HCT116 (cell line): ENCODE measurements around the gene GAL3ST2. TPM values are rescaled to one million over a fixed set of nuclear protein-coding genes. Genes with fewer than 3 reads are reported as not detected.

Experiments used
- ATAC-seq: fragments of 200-7000 bp; cut with Tn5 transposase; 2 replicates; pipeline ENCODE4 v1.9.1; 2020; ENCODE audit warnings: mild to moderate bottlenecking, moderate library complexity
- BruUV-seq: library from RNA; stranded (reverse); fragments of 400-500 nt; replicated peaks from 2 replicates; lab custom pipeline; 2021; lab: Mats Ljungman, UMichigan
- CTCF ChIA-PET: fragments of 300-600 bp; sonication (Branson Sonifier 250); formaldehyde crosslinking; loops from one replicate; lab custom pipeline; 2021; ENCODE audit warnings: antibody characterized with exemption; lab: Charles Lee
- POLR2A ChIA-PET: fragments of 300-600, 350-600 bp; sonication (Branson Sonifier 250); formaldehyde crosslinking; loops from one replicate; lab custom pipeline; 2021; ENCODE audit warnings: antibody characterized with exemption; lab: Charles Lee
- RAD21 ChIA-PET, 2 experiments: fragments of 300-600 bp; sonication (Branson Sonifier 250); formaldehyde crosslinking; loops; one replicate each; lab custom pipeline; 2023; ENCODE audit warnings: low total read pairs in 2 of 2; ENCODE audit not compliant: uncharacterized antibody in 2 of 2, unreplicated experiment in 2 of 2, low non-redundant PET in 1 of 2; lab: Charles Lee
- DNase-seq: peaks from one replicate; pipeline ENCODE4 v3.0.0-alpha.2; 2010; ENCODE audit warnings: low read depth, low spot score
- H2AFZ ChIP-seq: fragments of 200-600 bp; shearing (Covaris generic), sonication (generic); 2 replicates; pipeline ENCODE4 v1.6.1; 2017; ENCODE audit warnings: low read depth, mixed run types, mixed read lengths, antibody characterized with exemption, low read length; ENCODE audit not compliant: poor library complexity, severe bottlenecking
- H3K27ac ChIP-seq: 2 replicates; pipeline ENCODE4 v1.5.1; 2012; ENCODE audit warnings: low read depth, low read length
- H3K27me3 ChIP-seq: fragments of 200-600 bp; sonication (generic); 2 replicates; pipeline ENCODE4 v1.6.1; 2016; ENCODE audit warnings: mixed run types, low read length, mixed read lengths; ENCODE audit not compliant: insufficient read depth
- H3K36me3 ChIP-seq, 2 experiments: fragments of 200-500 bp in 1 of 2; fragments of 200-600 bp in 1 of 2; sonication (Bioruptor generic) in 1 of 2; sonication (generic) in 1 of 2; 2 replicates each; pipeline versions ENCODE4 v1.5.1 to v1.6.1; 2014 to 2016; ENCODE audit warnings: low read length in 2 of 2, inconsistent platforms in 1 of 2, mixed read lengths in 1 of 2, mixed run types in 1 of 2; ENCODE audit not compliant: insufficient read depth in 2 of 2, control insufficient read depth in 1 of 2
- H3K4me1 ChIP-seq, 2 experiments: fragments of 200-600 bp in 1 of 2; sonication (generic) in 1 of 2; 2 replicates each; pipeline versions ENCODE4 v1.5.1 to v1.6.1; 2012 to 2017; ENCODE audit warnings: low read length in 2 of 2, inconsistent platforms in 1 of 2, mild to moderate bottlenecking in 1 of 2, mixed read lengths in 1 of 2, mixed run types in 1 of 2, moderate library complexity in 1 of 2; ENCODE audit not compliant: insufficient read depth in 2 of 2, control insufficient read depth in 1 of 2
- H3K4me2 ChIP-seq: fragments of 200-600 bp; sonication (generic); 2 replicates; pipeline ENCODE4 v1.6.1; 2017; ENCODE audit warnings: mixed run types, low read length, mixed read lengths
- H3K4me3 ChIP-seq, 2 experiments: fragments of 200-600 bp in 1 of 2; sonication (generic) in 1 of 2; replicated peaks in 1 of 2; 2 replicates each; pipeline ENCODE4 v1.5.1; 2011 to 2016; ENCODE audit warnings: low read length in 2 of 2, control low read depth in 1 of 2, low read depth in 1 of 2, mild to moderate bottlenecking in 1 of 2, mixed read lengths in 1 of 2, mixed run types in 1 of 2
- H3K79me2 ChIP-seq: fragments of 200-600 bp; sonication (generic); 2 replicates; pipeline ENCODE4 v1.6.1; 2017; ENCODE audit warnings: mild to moderate bottlenecking, mixed run types, low read length, moderate library complexity, mixed read lengths; ENCODE audit not compliant: insufficient read depth
- H3K9ac ChIP-seq: fragments of 200-600 bp; sonication (generic); 2 replicates; pipeline ENCODE4 v1.6.1; 2016; ENCODE audit warnings: low read length, mixed read lengths
- H3K9me2 ChIP-seq: fragments of 200-600 bp; sonication (generic), shearing (Covaris generic); 2 replicates; pipeline ENCODE4 v1.6.1; 2017; ENCODE audit warnings: mixed run types, mild to moderate bottlenecking, moderate library complexity; ENCODE audit not compliant: insufficient read depth
- H3K9me3 ChIP-seq, 2 experiments: fragments of 200-500 bp in 1 of 2; fragments of 200-600 bp in 1 of 2; sonication (Bioruptor generic) in 1 of 2; sonication (generic) in 1 of 2; 2 replicates each; pipeline ENCODE4 v1.6.1; 2014 to 2017; ENCODE audit warnings: low read length in 2 of 2, mixed read lengths in 2 of 2, inconsistent platforms in 1 of 2, low read depth in 1 of 2, mild to moderate bottlenecking in 1 of 2, mixed run types in 1 of 2, moderate library complexity in 1 of 2; ENCODE audit not compliant: control insufficient read depth in 1 of 2, insufficient read depth in 1 of 2
- H4K20me1 ChIP-seq: fragments of 200-600 bp; sonication (generic), shearing (Covaris generic); 2 replicates; pipeline ENCODE4 v1.6.1; 2017; ENCODE audit warnings: mixed run types, mild to moderate bottlenecking, moderate library complexity; ENCODE audit not compliant: insufficient read depth
- CEBPB ChIP-seq: IDR thresholded peaks from 2 replicates; pipeline ENCODE4 v1.6.1; 2012; ENCODE audit warnings: low read depth
- ELF1 ChIP-seq: IDR thresholded peaks from 2 replicates; pipeline ENCODE4 v1.6.1; 2012; ENCODE audit warnings: low read depth, borderline replicate concordance
- EZH2phosphoT487 ChIP-seq: fragments of 200-600 bp; IDR thresholded peaks from 2 replicates; pipeline ENCODE4 v1.6.1; 2018; ENCODE audit warnings: antibody characterized with exemption, borderline replicate concordance
- FOSL1 ChIP-seq: IDR thresholded peaks from 2 replicates; pipeline ENCODE4 v1.6.1; 2012; ENCODE audit warnings: low read depth
- JUND ChIP-seq: IDR thresholded peaks from 2 replicates; pipeline ENCODE4 v1.6.1; 2012
- MAX ChIP-seq: IDR thresholded peaks from 2 replicates; pipeline ENCODE4 v1.6.1; 2012
- POLR2A ChIP-seq: IDR thresholded peaks from 2 replicates; pipeline ENCODE4 v1.7.0; 2011; ENCODE audit warnings: borderline replicate concordance; ENCODE audit not compliant: insufficient read depth, insufficient read length; ENCODE audit errors: extremely low read depth
- POLR2AphosphoS5 ChIP-seq: IDR thresholded peaks from 2 replicates; pipeline ENCODE4 v1.6.1; 2011; ENCODE audit warnings: mild to moderate bottlenecking, low read depth, low read length, moderate library complexity
- RAD21 ChIP-seq: IDR thresholded peaks from 2 replicates; pipeline ENCODE4 v1.6.1; 2012; ENCODE audit warnings: low read depth, mild to moderate bottlenecking
- REST ChIP-seq: IDR thresholded peaks from 2 replicates; pipeline ENCODE4 v1.6.1; 2012; ENCODE audit warnings: low read depth
- SP1 ChIP-seq: IDR thresholded peaks from 2 replicates; pipeline ENCODE4 v1.6.1; 2012; ENCODE audit warnings: low read depth
- SRF ChIP-seq: IDR thresholded peaks from 2 replicates; pipeline ENCODE4 v1.6.1; 2012; ENCODE audit warnings: low read depth
- TCF7L2 ChIP-seq: IDR thresholded peaks from 2 replicates; pipeline ENCODE4 v1.7.0; 2011; ENCODE audit warnings: borderline replicate concordance, inconsistent platforms; ENCODE audit not compliant: insufficient read depth, insufficient read length; ENCODE audit errors: extremely low read depth
- YY1 ChIP-seq: IDR thresholded peaks from 2 replicates; pipeline ENCODE4 v1.6.1; 2011; ENCODE audit warnings: low read length, low read depth, moderate library complexity, mild to moderate bottlenecking; ENCODE audit not compliant: insufficient replicate concordance; ENCODE audit errors: extremely low read depth
- ZNF274 ChIP-seq: fragments of 200-500 bp; sonication (Bioruptor generic); IDR thresholded peaks from 2 replicates; pipeline ENCODE4 v1.6.1; 2014; ENCODE audit warnings: mild to moderate bottlenecking, low read depth, low read length, inconsistent platforms
- intact Hi-C: fragments of 100-400 bp; cut with micrococcal nuclease; formaldehyde crosslinking; loops from 2 replicates; pipeline ENCODE4 v1.10.0; 2022
- total RNA-seq: library from RNA; stranded (reverse); gene quantifications from one replicate; pipeline ENCODE4 v1.2.1, GENCODE V29; 2021; ENCODE audit not compliant: unreplicated experiment
- TF ChIP-seq, protein P1 (sequence below): IDR thresholded peaks from 2 replicates; pipeline ENCODE4 v1.6.1; 2012
- TF ChIP-seq, protein P2 (sequence below), 3 experiments: fragments of 200-600 bp in 1 of 3; sonication (generic) in 1 of 3; IDR thresholded peaks in 2 of 3; conservative IDR thresholded peaks in 1 of 3; 2 replicates each; pipeline ENCODE4 v1.5.1; 2012 to 2017; ENCODE audit warnings: low read depth in 2 of 3, low read length in 2 of 3, antibody characterized with exemption in 1 of 3, borderline replicate concordance in 1 of 3, control low read depth in 1 of 3, mild to moderate bottlenecking in 1 of 3, mixed read lengths in 1 of 3, mixed run types in 1 of 3, moderate library complexity in 1 of 3; ENCODE audit not compliant: insufficient read depth in 1 of 3

Gene GAL3ST2
- total RNA-seq, 1 experiment from 2014 or later, result 0.44 TPM

DNA sequence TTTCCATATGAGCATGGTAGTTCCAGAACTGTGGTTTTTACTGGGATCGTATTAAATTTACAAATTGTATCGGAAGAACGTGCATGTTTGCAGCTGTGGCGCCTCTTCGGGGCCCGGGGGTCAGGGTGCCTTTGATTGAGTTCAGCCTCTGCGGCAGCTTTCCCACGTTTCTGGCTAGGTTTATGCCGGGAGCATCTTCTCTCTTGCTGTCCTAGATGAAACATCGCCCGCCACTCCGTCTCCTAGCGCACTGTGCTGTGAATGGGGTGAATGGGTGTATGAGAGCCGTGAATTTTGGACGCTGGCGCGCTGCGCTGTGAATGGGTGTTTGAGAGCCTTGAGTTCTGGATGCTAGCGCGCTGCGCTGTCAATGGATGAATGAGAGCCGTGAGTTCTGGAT lies 69.8 kb downstream of the GAL3ST2 start:
- intact Hi-C loops, result no loop called here
- H3K36me3 ChIP-seq, result no peaks in the 10 kb centered on the region
- no peaks in the 10 kb centered on the region for H3K9me2 ChIP-seq
- H3K9ac ChIP-seq, result no peak overlapping the region
- no peak overlapping the region for H2AFZ ChIP-seq
- RAD21 ChIA-PET, result no interaction called here
- ATAC-seq, result no peak
- H4K20me1 ChIP-seq, result no peaks in the 10 kb centered on the region
- peaks cover 10 to 14% of the 10 kb centered on the region in 2 experiments for H3K4me1 ChIP-seq
- H3K4me3 ChIP-seq, result no peak overlapping the region
- no peaks in the 10 kb centered on the region for H3K27me3 ChIP-seq
- DNase-seq, result no peak
- no peaks in the 10 kb centered on the region for H3K9me3 ChIP-seq
- BruUV-seq, result no TSS peak
- no peak overlapping the region for H3K4me2 ChIP-seq
- TF ChIP-seq ELF1, result no peak
- TF ChIP-seq JUND, result no peak
- TF ChIP-seq POLR2AphosphoS5, result no peak
- TF ChIP-seq, protein P1, sequence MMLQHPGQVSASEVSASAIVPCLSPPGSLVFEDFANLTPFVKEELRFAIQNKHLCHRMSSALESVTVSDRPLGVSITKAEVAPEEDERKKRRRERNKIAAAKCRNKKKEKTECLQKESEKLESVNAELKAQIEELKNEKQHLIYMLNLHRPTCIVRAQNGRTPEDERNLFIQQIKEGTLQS, result no peak
- no peak for TF ChIP-seq SP1
- no peak for TF ChIP-seq FOSL1
- no peak for TF ChIP-seq SRF
- TF ChIP-seq RAD21, result no peak
- TF ChIP-seq, protein P2, sequence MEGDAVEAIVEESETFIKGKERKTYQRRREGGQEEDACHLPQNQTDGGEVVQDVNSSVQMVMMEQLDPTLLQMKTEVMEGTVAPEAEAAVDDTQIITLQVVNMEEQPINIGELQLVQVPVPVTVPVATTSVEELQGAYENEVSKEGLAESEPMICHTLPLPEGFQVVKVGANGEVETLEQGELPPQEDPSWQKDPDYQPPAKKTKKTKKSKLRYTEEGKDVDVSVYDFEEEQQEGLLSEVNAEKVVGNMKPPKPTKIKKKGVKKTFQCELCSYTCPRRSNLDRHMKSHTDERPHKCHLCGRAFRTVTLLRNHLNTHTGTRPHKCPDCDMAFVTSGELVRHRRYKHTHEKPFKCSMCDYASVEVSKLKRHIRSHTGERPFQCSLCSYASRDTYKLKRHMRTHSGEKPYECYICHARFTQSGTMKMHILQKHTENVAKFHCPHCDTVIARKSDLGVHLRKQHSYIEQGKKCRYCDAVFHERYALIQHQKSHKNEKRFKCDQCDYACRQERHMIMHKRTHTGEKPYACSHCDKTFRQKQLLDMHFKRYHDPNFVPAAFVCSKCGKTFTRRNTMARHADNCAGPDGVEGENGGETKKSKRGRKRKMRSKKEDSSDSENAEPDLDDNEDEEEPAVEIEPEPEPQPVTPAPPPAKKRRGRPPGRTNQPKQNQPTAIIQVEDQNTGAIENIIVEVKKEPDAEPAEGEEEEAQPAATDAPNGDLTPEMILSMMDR (IDR thresholded peaks at IDR 0.05 in 2 of 3, conservative IDR thresholded peaks at IDR 0.05 in 1 of 3; ENCODE audit: borderline replicate concordance in 1 of 3, insufficient read depth in 1 of 3, low read depth in 2 of 3, low read length in 2 of 3), result no peak
- no peak for TF ChIP-seq REST
- TF ChIP-seq POLR2A, result no peak
- no peak for TF ChIP-seq EZH2phosphoT487
- TF ChIP-seq YY1, result no peak
- TF ChIP-seq ZNF274, result no peak
- TF ChIP-seq TCF7L2, result no peak
- no peak for TF ChIP-seq CEBPB
- TF ChIP-seq MAX, result no peak
- no peak overlapping the region for H3K27ac ChIP-seq
- CTCF ChIA-PET, result no interaction called here
- H3K79me2 ChIP-seq, result no peaks in the 10 kb centered on the region
- POLR2A ChIA-PET, result no interaction called here
